GM12892 (cell line): ENCODE data around the gene SPSB3.

Experiments used
- POLR2A ChIP-seq: IDR thresholded peaks from 2 replicates; pipeline ENCODE4 v1.6.1; 2011; ENCODE audit warnings: low read depth, low read length, control low read depth
- POLR2AphosphoS5 ChIP-seq: IDR thresholded peaks from 2 replicates; pipeline ENCODE4 v1.6.1; 2011; ENCODE audit warnings: low read depth, low read length, control low read depth
- TAF1 ChIP-seq: IDR thresholded peaks from 2 replicates; pipeline ENCODE4 v1.6.1; 2011; ENCODE audit warnings: low read depth, mild to moderate bottlenecking, control low read depth, low read length, borderline replicate concordance

GRCh38 chr16:1761751-1762150 lies 20.6 kb downstream of the SPSB3 start:
- no peak for TF ChIP-seq POLR2A
- TF ChIP-seq TAF1 = no peak
- TF ChIP-seq POLR2AphosphoS5 = no peak
